ENCODE data around the gene MCRIP2.

MCRIP2 gene

GRCh38 chr16:617855-618254 is 23.8 kb upstream of the MCRIP2 start:
- DNase-seq (ENCODE audit: low read depth): no peak
- no peak for TF ChIP-seq CTCF (IDR thresholded peaks at IDR 0.05; ENCODE audit: insufficient read depth, low read depth, low read length, missing control alignments)
- no peak overlapping the region for H3K4me3 ChIP-seq (ENCODE audit: low read depth, low read length)

DNA sequence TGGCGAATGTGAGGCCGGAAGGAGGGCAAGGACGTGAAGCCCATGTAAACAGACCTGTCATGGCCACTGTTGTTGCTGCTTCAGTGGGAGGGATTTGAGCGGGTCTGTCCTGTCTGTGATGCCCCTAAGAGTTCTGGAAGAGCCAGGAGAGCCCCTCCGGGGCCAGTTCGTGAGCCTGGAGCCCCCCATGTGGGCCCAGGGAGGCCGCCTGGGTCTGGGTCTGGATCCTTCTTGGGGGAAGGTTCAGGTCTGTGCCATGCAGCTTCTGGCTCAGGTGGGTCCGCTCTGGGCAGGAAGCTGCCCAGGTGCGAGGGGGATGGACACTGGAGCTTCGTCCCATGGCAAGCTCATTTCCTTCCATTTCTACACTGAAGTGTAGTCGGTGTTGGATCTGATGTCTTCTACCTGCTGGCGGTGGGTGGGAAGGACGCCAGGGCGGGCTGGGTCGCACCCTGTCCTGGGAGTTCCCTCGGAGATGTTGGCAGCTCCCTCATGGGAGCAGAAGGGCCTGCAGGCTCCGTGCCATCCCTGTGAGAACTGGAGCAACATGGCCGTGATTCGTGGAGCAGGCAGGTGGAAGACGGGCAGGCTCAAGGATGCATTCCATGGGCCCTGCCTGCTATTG is 22.0 kb upstream of the MCRIP2 start:
- H3K4me3 ChIP-seq (ENCODE audit: low read depth, low read length): no peak overlapping the region
- TF ChIP-seq CTCF (IDR thresholded peaks at IDR 0.05; ENCODE audit: insufficient read depth, low read depth, low read length, missing control alignments): no peak
- no peak for DNase-seq (ENCODE audit: low read depth)

GRCh38 chr16:620700-621525 is 20.7 kb upstream of the MCRIP2 start:
- no peak for TF ChIP-seq CTCF (IDR thresholded peaks at IDR 0.05; ENCODE audit: insufficient read depth, low read depth, low read length, missing control alignments)
- H3K4me3 ChIP-seq (ENCODE audit: low read depth, low read length): no peak overlapping the region

DNA sequence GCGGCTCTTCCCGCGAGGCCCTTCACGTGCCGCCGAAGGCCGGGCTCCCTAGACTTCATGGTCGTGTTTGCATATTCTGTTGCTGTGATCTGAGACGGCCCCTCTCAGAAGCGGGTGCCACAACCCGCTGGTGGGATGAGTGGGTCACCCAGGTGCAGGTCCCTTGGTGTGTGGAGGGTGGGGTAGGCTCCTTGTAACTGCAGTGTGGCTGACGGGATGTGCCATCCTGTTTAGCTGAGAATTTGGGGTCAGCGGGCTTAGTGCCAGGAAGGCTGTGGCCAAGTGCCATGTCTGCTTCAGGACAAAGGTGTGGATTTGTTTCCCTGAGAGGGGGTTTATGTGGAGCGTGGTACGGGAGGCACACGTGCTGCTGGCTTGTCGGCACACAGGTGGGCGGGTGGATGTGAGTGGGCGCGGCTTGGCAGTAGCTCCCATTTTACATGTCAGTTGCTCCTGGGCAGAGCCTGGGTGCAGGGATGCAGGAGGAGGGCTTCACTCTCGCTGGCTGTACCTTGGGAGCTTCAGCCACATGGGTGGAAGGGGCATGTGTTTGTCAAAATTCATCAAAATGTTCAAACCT is 20.0 kb upstream of the MCRIP2 start:
- H3K4me3 ChIP-seq (ENCODE audit: low read depth, low read length): no peak overlapping the region
- no peak for DNase-seq (ENCODE audit: low read depth)
- TF ChIP-seq CTCF (IDR thresholded peaks at IDR 0.05; ENCODE audit: insufficient read depth, low read depth, low read length, missing control alignments): no peak

More at GRCh38 chr16:620700-621525, 20.7 kb upstream of the MCRIP2 start:
- DNase-seq (ENCODE audit: low read depth): no peak

DNA sequence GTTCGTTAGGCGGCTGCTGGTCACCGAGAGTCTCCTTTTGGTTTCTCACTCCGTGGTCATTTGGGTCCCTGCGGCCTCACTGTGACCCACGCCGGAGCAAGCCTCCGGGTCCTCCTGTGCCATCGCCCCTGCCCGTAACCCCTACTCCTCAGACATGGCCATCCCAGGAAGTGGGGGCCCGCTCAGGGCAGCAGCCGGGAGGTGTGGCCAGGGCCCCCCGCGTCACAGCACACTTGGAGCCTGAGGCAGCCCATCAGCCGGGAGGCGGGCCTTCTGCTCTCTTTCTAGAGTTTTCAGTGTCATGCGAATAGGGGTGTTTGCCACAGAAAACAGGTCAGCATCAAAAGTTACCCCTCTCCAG is 18.7 kb upstream of the MCRIP2 start:
- no peak for DNase-seq (ENCODE audit: low read depth)
- no peak for TF ChIP-seq CTCF (IDR thresholded peaks at IDR 0.05; ENCODE audit: insufficient read depth, low read depth, low read length, missing control alignments)

GRCh38 chr16:624526-625070 is 17.0 kb upstream of the MCRIP2 start:
- DNase-seq (ENCODE audit: low read depth): no peak
- no peak overlapping the region for H3K4me3 ChIP-seq (ENCODE audit: low read depth, low read length)
- TF ChIP-seq CTCF (IDR thresholded peaks at IDR 0.05; ENCODE audit: insufficient read depth, low read depth, low read length, missing control alignments): no peak

More for the DNA sequence above, 18.7 kb upstream of the MCRIP2 start:
- no peak overlapping the region for H3K4me3 ChIP-seq (ENCODE audit: low read depth, low read length)
